Endothelial cell of umbilical vein (primary cell): ENCODE data around the gene ST3GAL4. TPM values are rescaled to one million over a fixed set of nuclear protein-coding genes. Genes with fewer than 3 reads are reported as not detected.

ENCODE experiments used
- BruUV-seq: library from RNA; stranded (reverse); fragments of 400-500 nt; replicated peaks from 2 replicates; lab custom pipeline; 2021; lab: Mats Ljungman, UMichigan
- CTCF ChIA-PET: fragments of 300-600, 350-600 bp; sonication (Branson Sonifier 250); formaldehyde crosslinking; loops from one replicate; lab custom pipeline; 2021; ENCODE audit warnings: antibody characterized with exemption, inconsistent platforms; lab: Charles Lee
- POLR2A ChIA-PET: fragments of 300-600, 350-600 bp; sonication (Branson Sonifier 250); formaldehyde crosslinking; loops from one replicate; lab custom pipeline; 2021; ENCODE audit warnings: antibody characterized with exemption, inconsistent platforms; lab: Charles Lee
- DNase-seq: peaks from one replicate; pipeline ENCODE4 v3.0.0-alpha.2; 2011; ENCODE audit warnings: low read depth, low spot score
- FAIRE-seq: peaks from 2 replicates; lab custom pipeline; 2011; peaks lifted over from hg19 to GRCh38; lab: Jason Lieb, UNC
- H2AFZ ChIP-seq: 2 replicates; pipeline ENCODE4 v1.6.0; 2012; ENCODE audit warnings: low read depth, low read length, control low read depth, inconsistent platforms
- H3K27ac ChIP-seq: 2 replicates; pipeline ENCODE4 v1.5.1; 2011; ENCODE audit warnings: low read depth, mild to moderate bottlenecking, control low read depth, low read length, moderate library complexity; ENCODE audit not compliant: insufficient read depth
- H3K27me3 ChIP-seq, 2 experiments: 2 replicates each; pipeline versions ENCODE4 v1.6.0 to v1.6.1; 2011; ENCODE audit warnings: low read length in 2 of 2, mixed read lengths in 1 of 2; ENCODE audit not compliant: control insufficient read depth in 2 of 2, insufficient read depth in 2 of 2
- H3K36me3 ChIP-seq, 2 experiments: 2 replicates in 1 of 2; 3 replicates in 1 of 2; pipeline ENCODE4 v1.5.1; 2011; ENCODE audit warnings: low read length in 2 of 2, mild to moderate bottlenecking in 1 of 2, moderate library complexity in 1 of 2; ENCODE audit not compliant: control insufficient read depth in 2 of 2, insufficient read depth in 2 of 2; ENCODE audit errors: extremely low read depth in 1 of 2
- H3K4me1 ChIP-seq: 3 replicates; pipeline ENCODE4 v1.5.1; 2011; ENCODE audit warnings: mild to moderate bottlenecking, low read length; ENCODE audit not compliant: control insufficient read depth, insufficient read depth; ENCODE audit errors: extremely low read depth
- H3K4me2 ChIP-seq: 2 replicates; pipeline ENCODE4 v1.6.1; 2011; ENCODE audit warnings: low read length, control low read depth, mixed read lengths; ENCODE audit not compliant: insufficient read depth
- H3K4me3 ChIP-seq, 3 experiments: fragments of 200-600 bp in 1 of 3; sonication (generic), shearing (Covaris generic) in 1 of 3; replicated peaks in 1 of 3; 2 replicates each; pipeline ENCODE4 v1.5.1; 2011 to 2016; ENCODE audit warnings: control low read depth in 3 of 3, low read length in 3 of 3, mild to moderate bottlenecking in 2 of 3, inconsistent platforms in 1 of 3, low read depth in 1 of 3, moderate library complexity in 1 of 3; ENCODE audit not compliant: insufficient read depth in 1 of 3
- H3K79me2 ChIP-seq: 2 replicates; pipeline ENCODE4 v1.6.0; 2012; ENCODE audit warnings: low read length, inconsistent platforms; ENCODE audit not compliant: control insufficient read depth, insufficient read depth
- H3K9ac ChIP-seq: replicated peaks from 2 replicates; pipeline ENCODE3; 2011; ENCODE audit warnings: low read length, control low read depth; ENCODE audit not compliant: insufficient read depth; ENCODE audit errors: extremely low read depth
- H3K9me1 ChIP-seq: replicated peaks from 3 replicates; pipeline ENCODE4 v1.6.0; 2011; ENCODE audit warnings: mild to moderate bottlenecking, low read length; ENCODE audit not compliant: control insufficient read depth, insufficient read depth; ENCODE audit errors: extremely low read depth
- H3K9me3 ChIP-seq: replicated peaks from 2 replicates; pipeline ENCODE4 v1.5.1; 2012; ENCODE audit warnings: low read length, inconsistent platforms; ENCODE audit not compliant: control insufficient read depth, insufficient read depth
- H4K20me1 ChIP-seq: replicated peaks from 2 replicates; pipeline ENCODE3; 2011; ENCODE audit warnings: mild to moderate bottlenecking, low read length; ENCODE audit not compliant: control insufficient read depth, insufficient read depth; ENCODE audit errors: extremely low read depth
- CTCF ChIP-seq, 2 donors: IDR thresholded peaks; 1 replicate in 1 of 2; 2 replicates in 1 of 2; pipeline ENCODE4 v1.5.1; 2011; ENCODE audit warnings: low read length in 2 of 2, mild to moderate bottlenecking in 2 of 2, moderate library complexity in 2 of 2, control low read depth in 1 of 2, inconsistent platforms in 1 of 2, low read depth in 1 of 2; ENCODE audit not compliant: insufficient read depth in 1 of 2; ENCODE audit errors: extremely low read depth in 1 of 2
- EZH2 ChIP-seq: IDR thresholded peaks from 2 replicates; pipeline ENCODE4 v1.6.1; 2012; ENCODE audit warnings: borderline replicate concordance, low read depth, mild to moderate bottlenecking, moderate library complexity, low read length, inconsistent platforms; ENCODE audit not compliant: severe bottlenecking
- FOS ChIP-seq: IDR thresholded peaks from 2 replicates; pipeline ENCODE4 v1.6.1; 2011; ENCODE audit warnings: mild to moderate bottlenecking, low read length, moderate library complexity, borderline replicate concordance; ENCODE audit not compliant: insufficient read depth
- GATA2 ChIP-seq: IDR thresholded peaks from 2 replicates; pipeline ENCODE4 v1.7.0; 2011; ENCODE audit warnings: low read depth, mild to moderate bottlenecking, moderate library complexity, mixed read lengths, low read length; ENCODE audit not compliant: insufficient read length, insufficient read depth
- JUN ChIP-seq: IDR thresholded peaks from 2 replicates; pipeline ENCODE4 v1.6.1; 2011; ENCODE audit warnings: borderline replicate concordance, low read depth; ENCODE audit not compliant: insufficient read length, insufficient read depth
- MAX ChIP-seq: IDR thresholded peaks from 2 replicates; pipeline ENCODE4 v1.6.1; 2011; ENCODE audit not compliant: insufficient read depth, insufficient read length
- MYC ChIP-seq: IDR thresholded peaks from one replicate; pipeline ENCODE4 v1.6.1; 2011; ENCODE audit warnings: mild to moderate bottlenecking, low read depth, low read length
- POLR2A ChIP-seq: IDR thresholded peaks from 2 replicates; pipeline ENCODE4 v1.6.1; 2012; ENCODE audit warnings: low read depth, mild to moderate bottlenecking, control low read depth, low read length
- POLR2AphosphoS5 ChIP-seq: IDR thresholded peaks from 2 replicates; pipeline ENCODE4 v1.6.1; 2012; ENCODE audit warnings: low read depth, mild to moderate bottlenecking, control low read depth, low read length, moderate library complexity; ENCODE audit not compliant: insufficient read depth
- dilution Hi-C: fragments of 300-500 bp; cut with MboI; formaldehyde crosslinking; loops from one replicate; pipeline ENCODE4 v1.15.0; 2019; ENCODE audit warnings: low sequenced_read_pairs; ENCODE audit not compliant: extremely low pct_ligation_motif_present
- intact Hi-C: fragments of 100-400 bp; cut with micrococcal nuclease; formaldehyde crosslinking; loops from one replicate; pipeline ENCODE4 v1.10.0; 2022
- polyA plus RNA-seq, 4 experiments: library from polyadenylated mRNA; depleted of rRNA in 3 of 4; stranded (reverse) in 3 of 4; unstranded in 1 of 4; fragments of >200 nt; gene quantifications; 2 replicates each; pipeline versions ENCODE4 v1.2.1 to v1.2.3, GENCODE V29; 2011 to 2012; ENCODE audit warnings: missing spikeins in 1 of 4
- total RNA-seq: library from RNA; stranded (reverse); gene quantifications from 2 replicates; pipeline ENCODE4 v1.2.3, GENCODE V29; 2021

The ST3GAL4 gene
- total and polyA plus RNA-seq, 2 donors (not counting 3 experiments of a cell fraction or from before 2014, with no cell fraction given): 17.7 to 19.4 TPM

- Histone ChIP-seq H3K36me3 (peaks cover 0 to 2% of the 10 kb centered on the region in 2 experiments), H3K27me3 (no peaks in the 10 kb centered on the region), H3K4me3 (no peak overlapping the region), H3K4me2 (no peak overlapping the region), H3K79me2 (peaks cover 18% of the 10 kb centered on the region), H4K20me1 (no peaks in the 10 kb centered on the region), H3K27ac (peak overlapping the region; percentile 77), H3K4me1 (peaks cover 50% of the 10 kb centered on the region), H3K9me1 (no peaks in the 10 kb centered on the region), H2AFZ (no peak overlapping the region), H3K9ac (peak overlapping the region; percentile 32), H3K9me3 (no peaks in the 10 kb centered on the region)
- BruUV-seq: no TSS peak
- dilution Hi-C loops: no loop called here
- intact Hi-C loops: loop anchor here (1.0 to 5.0 kb wide), 4 partner anchors 9 to 134 kb away; partner anchors contain the start of genes FAM118B, RPUSD4 and ST3GAL4
- POLR2A ChIA-PET: no interaction called here
- TF ChIP-seq POLR2AphosphoS5 (no peak), GATA2 (peak; percentile 61), FOS (peak; percentile 61), MYC (no peak), MAX (no peak), EZH2 (no peak), JUN (peak; percentile 18), POLR2A (no peak), CTCF (IDR thresholded peaks at IDR 0.05; ENCODE audit: extremely low read depth in 1 of 2, insufficient read depth in 1 of 2, low read depth in 1 of 2, low read length in 2 of 2) (no peak)
- DNase-seq: peak; percentile 59
- FAIRE-seq: peak; percentile 89
- CTCF ChIA-PET: interaction anchor here (0.9 kb wide), 1 partner anchor 35 kb away, joined by 5 read pairs; no protein-coding TSS in a partner anchor
Measured at GRCh38 chr11:126345759-126346585, 9.5 kb upstream of the ST3GAL4 start.
